OCI-LY3 (cell line): ENCODE data around the gene ZBTB49.

Experiments used
- H2AFZ ChIP-seq: fragments of 200-600, 300-600 bp; shearing (Covaris generic); 2 replicates; pipeline ENCODE4 v1.6.0; 2014; ENCODE audit warnings: antibody characterized with exemption, low read depth, low read length
- H3K27ac ChIP-seq: fragments of 200-600, 300-600 bp; sonication (generic); 2 replicates; pipeline ENCODE4 v1.5.1; 2014; ENCODE audit warnings: mild to moderate bottlenecking, low read length, moderate library complexity, mixed read lengths
- H3K27me3 ChIP-seq: fragments of 200-600, 300-600 bp; sonication (generic); 2 replicates; pipeline ENCODE4 v1.6.1; 2014; ENCODE audit warnings: low read depth, low read length, mixed read lengths
- H3K36me3 ChIP-seq: fragments of 200-600, 300-600 bp; sonication (generic); replicated peaks from 2 replicates; pipeline ENCODE3; 2014; ENCODE audit warnings: low read depth, low read length, mixed read lengths
- H3K4me1 ChIP-seq: fragments of 300-600, 200-600 bp; sonication (generic); 2 replicates; pipeline ENCODE4 v1.6.1; 2014; ENCODE audit warnings: low read length, mixed read lengths
- H3K4me2 ChIP-seq: fragments of 200-600, 300-600 bp; sonication (generic); 2 replicates; pipeline ENCODE4 v1.6.1; 2014; ENCODE audit warnings: low read length, mixed read lengths
- H3K4me3 ChIP-seq: fragments of 300-600, 200-600 bp; sonication (generic); 2 replicates; pipeline ENCODE4 v1.5.1; 2014; ENCODE audit warnings: antibody characterized with exemption, mild to moderate bottlenecking, low read length, moderate library complexity
- H3K79me2 ChIP-seq: fragments of 300-600, 200-600 bp; shearing (Covaris generic); 2 replicates; pipeline ENCODE4 v1.6.1; 2014; ENCODE audit warnings: mild to moderate bottlenecking, low read length, mixed read lengths
- H3K9ac ChIP-seq: fragments of 300-600, 200-600 bp; shearing (Covaris generic); 2 replicates; pipeline ENCODE4 v1.6.0; 2014; ENCODE audit warnings: mild to moderate bottlenecking, low read length, moderate library complexity
- H3K9me3 ChIP-seq: fragments of 200-600, 300-600 bp; shearing (Covaris generic); 2 replicates; pipeline ENCODE4 v1.6.1; 2014; ENCODE audit warnings: low read length, mixed read lengths; ENCODE audit not compliant: insufficient read depth
- H4K20me1 ChIP-seq: fragments of 200-600, 300-600 bp; sonication (generic); 2 replicates; pipeline ENCODE4 v1.6.1; 2016; ENCODE audit warnings: low read length, mixed read lengths; ENCODE audit not compliant: insufficient read depth
- CTCF ChIP-seq: fragments of 200-600, 300-600 bp; sonication (generic); IDR thresholded peaks from 2 replicates; pipeline ENCODE4 v1.5.1; 2014; ENCODE audit warnings: antibody characterized with exemption, low read length, low read depth
- EZH2phosphoT487 ChIP-seq: fragments of 200-600 bp; shearing (Covaris generic); IDR thresholded peaks from 2 replicates; pipeline ENCODE4 v1.6.1; 2018; ENCODE audit warnings: antibody characterized with exemption, mixed run types, low read depth

ZBTB49 gene

GRCh38 chr4:4350909-4351308 lies 60.9 kb downstream of the ZBTB49 start:
- peaks cover 18% of the 10 kb centered on the region for H3K79me2 ChIP-seq
- H3K4me1 ChIP-seq: peaks cover 18% of the 10 kb centered on the region
- peaks cover 63% of the 10 kb centered on the region for H3K36me3 ChIP-seq
- no peaks in the 10 kb centered on the region for H3K27me3 ChIP-seq
- no peaks in the 10 kb centered on the region for H3K9me3 ChIP-seq
- no peak overlapping the region for H3K9ac ChIP-seq
- no peak for TF ChIP-seq CTCF
- no peak for TF ChIP-seq EZH2phosphoT487
- no peak overlapping the region for H3K27ac ChIP-seq
- H2AFZ ChIP-seq: no peak overlapping the region
- no peak overlapping the region for H3K4me2 ChIP-seq
- peaks cover 34% of the 10 kb centered on the region; the same call in 1 of the 2 replicates for H4K20me1 ChIP-seq
- no peak overlapping the region for H3K4me3 ChIP-seq

- Histone ChIP-seq H3K27ac (no peak overlapping the region), H4K20me1 (peaks cover 32% of the 10 kb centered on the region; the same call in 1 of the 2 replicates), H3K9ac (no peak overlapping the region), H3K4me3 (no peak overlapping the region), H3K9me3 (no peaks in the 10 kb centered on the region), H3K36me3 (peaks cover 44% of the 10 kb centered on the region), H3K79me2 (no peaks in the 10 kb centered on the region), H3K27me3 (no peaks in the 10 kb centered on the region), H2AFZ (no peak overlapping the region), H3K4me2 (no peak overlapping the region), H3K4me1 (peaks cover 18% of the 10 kb centered on the region)
- TF ChIP-seq EZH2phosphoT487 (no peak), CTCF (no peak)
Observed at GRCh38 chr4:4355302-4355701, 65.3 kb downstream of the ZBTB49 start.

GRCh38 chr4:4356106-4357041 lies 66.3 kb downstream of the ZBTB49 start:
- Histone ChIP-seq H4K20me1 (peaks cover 32% of the 10 kb centered on the region; the same call in 1 of the 2 replicates), H3K4me3 (no peak overlapping the region), H3K36me3 (peaks cover 44% of the 10 kb centered on the region), H3K4me2 (no peak overlapping the region), H3K27ac (no peak overlapping the region), H3K27me3 (no peaks in the 10 kb centered on the region), H3K9me3 (no peaks in the 10 kb centered on the region), H2AFZ (no peak overlapping the region), H3K79me2 (no peaks in the 10 kb centered on the region), H3K9ac (no peak overlapping the region), H3K4me1 (peaks cover 25% of the 10 kb centered on the region)
- TF ChIP-seq CTCF (no peak), EZH2phosphoT487 (no peak)

- Histone ChIP-seq H3K9me3 (no peaks in the 10 kb centered on the region), H3K4me2 (no peak overlapping the region), H3K9ac (no peak overlapping the region), H4K20me1 (peaks cover 26% of the 10 kb centered on the region; the same call in 1 of the 2 replicates), H3K4me1 (peaks cover 33% of the 10 kb centered on the region), H3K36me3 (peaks cover 37% of the 10 kb centered on the region), H3K27ac (no peak overlapping the region), H3K27me3 (no peaks in the 10 kb centered on the region), H3K4me3 (no peak overlapping the region), H3K79me2 (no peaks in the 10 kb centered on the region), H2AFZ (no peak overlapping the region)
- TF ChIP-seq EZH2phosphoT487: no peak
- peak; percentile 16; the same call in 1 of the 2 replicates for TF ChIP-seq CTCF
Observed at GRCh38 chr4:4358093-4358854, 68.2 kb downstream of the ZBTB49 start.
